Vagina (tissue), 1 donor: ENCODE results near the gene SUCLA2. TPM values are rescaled to one million over a fixed set of nuclear protein-coding genes. Genes with fewer than 3 reads are reported as not detected.

Experiments
- total RNA-seq: library from RNA; depleted of rRNA; stranded (reverse); fragments of >200 nt; gene quantifications from one replicate; pipeline ENCODE4 v1.2.3, GENCODE V29; 2016

The SUCLA2 gene
- total RNA-seq, 1 donor from 2014 or later = 51.1 TPM

Other genes starting within 250 kb of the SUCLA2 start
- 9.3 TPM for gene NUDT15, start 36.5 kb upstream of the SUCLA2 start, total RNA-seq
- 47.1 TPM for gene MED4, start 93.8 kb upstream of the SUCLA2 start, total RNA-seq
- 475 TPM for gene ITM2B, start 231.9 kb upstream of the SUCLA2 start, total RNA-seq